ENCODE measurements around the gene DHRS7B.
"Not testable (repeated sequence)": the region's sequence is repeated elsewhere in the genome, so short reads cannot be mapped to it uniquely, and the experiment has no call there.

Gene DHRS7B, protein sequence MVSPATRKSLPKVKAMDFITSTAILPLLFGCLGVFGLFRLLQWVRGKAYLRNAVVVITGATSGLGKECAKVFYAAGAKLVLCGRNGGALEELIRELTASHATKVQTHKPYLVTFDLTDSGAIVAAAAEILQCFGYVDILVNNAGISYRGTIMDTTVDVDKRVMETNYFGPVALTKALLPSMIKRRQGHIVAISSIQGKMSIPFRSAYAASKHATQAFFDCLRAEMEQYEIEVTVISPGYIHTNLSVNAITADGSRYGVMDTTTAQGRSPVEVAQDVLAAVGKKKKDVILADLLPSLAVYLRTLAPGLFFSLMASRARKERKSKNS
- 4.0 to 19.5 (median 10.9) reads per million in 9 experiments for total RNA-seq

DNA sequence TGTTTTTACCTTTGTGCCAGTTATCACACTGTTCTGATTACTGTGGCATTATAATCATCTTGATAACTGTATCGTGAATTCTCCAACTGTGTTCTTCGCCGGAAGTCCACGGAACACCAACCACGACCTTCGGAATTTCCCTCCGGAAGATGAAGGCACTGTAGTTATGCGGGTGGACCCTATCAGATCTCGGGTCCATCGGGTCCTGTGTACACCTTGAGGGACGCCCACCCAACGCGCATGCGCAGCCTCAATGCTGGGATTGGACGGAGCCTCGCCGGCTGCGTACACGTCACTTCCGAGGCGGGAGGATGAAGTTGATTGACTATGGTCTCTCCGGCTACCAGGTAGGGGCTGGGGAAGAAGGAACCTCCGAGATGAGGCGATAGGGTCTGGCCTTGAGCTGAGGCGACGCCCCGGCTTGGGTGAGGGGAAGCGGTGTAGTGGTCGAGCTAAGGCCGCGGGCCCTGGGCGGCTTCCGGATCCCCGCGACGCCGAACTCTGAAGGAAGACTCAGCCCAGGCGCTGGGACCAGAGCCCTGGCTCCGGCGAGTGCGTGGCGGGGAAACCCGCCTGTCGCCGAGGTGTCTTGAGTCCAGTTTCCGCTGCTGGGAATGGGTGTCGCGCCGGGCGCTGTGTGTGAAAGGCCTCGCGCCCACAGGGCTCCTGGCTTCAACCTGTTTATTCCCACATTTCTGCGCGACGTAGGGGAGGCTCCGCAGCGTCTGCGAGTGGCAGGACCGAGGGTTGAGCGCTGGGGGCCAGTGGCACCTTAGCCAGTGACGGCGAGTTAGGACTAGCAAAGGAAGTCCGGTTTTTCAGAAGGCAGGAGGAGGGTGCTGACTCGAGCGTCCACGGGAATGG, at the start of gene DHRS7B:
TSS of gene DHRS7B (plus strand) at position 320 of the 864 bp plus-strand sequence. CDS start at position 328, 8 bp downstream.
- peak within 1 kb of the TSS; percentile 93 to 97 for H3K27ac Mint-ChIP-seq
- no peaks in the 10 kb centered on the region for H3K27me3 Mint-ChIP-seq
- H3K4me1 Mint-ChIP-seq (ENCODE audit: low read depth in 2 of 2) = peaks cover 19 to 24% of the 10 kb centered on the region in 2 donors
- H3K9me3 Mint-ChIP-seq = no peaks in the 10 kb centered on the region
- H3K36me3 Mint-ChIP-seq (ENCODE audit: insufficient read depth) = peaks cover 11% of the 10 kb centered on the region
- ATAC-seq (replicated peaks) (peak; percentile 88), DNase-seq (peak; percentile 93 to 95 (median 93))
- H3K4me3 Mint-ChIP-seq = peak within 1 kb of the TSS; percentile 86 to 94

DNA sequence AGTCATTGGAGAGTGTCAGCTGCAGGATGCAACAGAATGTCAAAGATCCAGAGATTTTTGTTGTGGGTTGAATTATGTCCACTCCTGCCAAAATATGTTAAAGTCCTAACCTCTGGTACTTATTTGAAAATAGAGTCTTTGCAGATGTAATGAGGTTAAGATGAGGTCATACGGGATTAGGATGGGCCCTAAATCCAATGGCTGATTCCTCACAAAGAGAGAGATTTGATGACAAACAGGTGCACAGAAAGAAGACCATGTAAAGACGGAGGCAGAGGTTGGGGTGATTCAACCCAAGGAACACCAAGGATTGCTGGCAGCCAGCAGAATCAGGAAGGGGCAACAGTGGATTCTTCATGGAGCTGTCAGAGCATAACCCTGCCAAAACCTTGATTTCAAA, 49.5 kb upstream of the DHRS7B start:
- Mint-ChIP-seq H3K4me3 (no peak overlapping the region), H3K27ac (no peak overlapping the region), H3K9me3 (no peaks in the 10 kb centered on the region), H3K36me3 (ENCODE audit: insufficient read depth) (no peaks in the 10 kb centered on the region), H3K27me3 (peaks cover 22 to 46% of the 10 kb centered on the region in 2 donors), H3K4me1 (ENCODE audit: low read depth in 2 of 2) (no peaks in the 10 kb centered on the region)
- ATAC-seq (replicated peaks) = no peak
- DNase-seq = no peak

DNA sequence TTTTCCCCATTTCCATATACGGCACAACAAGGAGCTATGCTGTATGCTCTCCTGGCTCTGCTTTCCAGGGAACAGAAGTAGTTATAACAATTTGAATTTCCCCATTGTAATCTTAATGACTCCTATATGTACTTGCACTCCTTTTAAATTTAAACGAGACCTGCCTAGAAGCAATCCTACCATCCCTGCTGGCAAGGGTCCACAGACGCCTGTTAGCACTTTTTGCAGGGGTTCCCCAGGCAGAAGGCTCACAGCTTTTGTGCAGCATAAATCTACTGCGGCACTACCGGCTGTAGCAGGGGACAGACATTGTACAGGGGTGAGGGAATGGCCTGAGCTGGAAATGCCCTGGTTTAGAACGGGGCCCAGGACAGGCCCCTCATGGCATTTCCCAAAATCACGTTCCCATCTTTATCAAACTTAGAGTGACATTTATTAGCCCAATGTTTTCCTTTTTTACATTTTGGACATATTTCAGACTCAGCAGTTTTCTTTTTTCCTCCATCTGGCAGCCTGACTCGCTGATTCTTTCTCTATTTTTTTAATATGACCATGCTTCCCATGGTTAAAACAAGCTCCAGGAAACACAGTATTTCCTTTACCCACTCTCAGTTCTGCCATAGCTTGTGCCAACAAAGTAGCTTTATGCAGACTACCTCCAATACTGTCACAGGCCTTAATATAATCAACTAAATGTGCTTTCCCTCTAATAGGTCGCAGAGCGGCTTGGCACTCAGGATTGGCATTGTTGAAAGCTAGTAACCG, 48.6 kb upstream of the DHRS7B start:
- ATAC-seq (replicated peaks) (no peak), DNase-seq (no peak)
- no peak overlapping the region for H3K4me3 Mint-ChIP-seq
- H3K9me3 Mint-ChIP-seq = no peaks in the 10 kb centered on the region
- no peaks in the 10 kb centered on the region for H3K36me3 Mint-ChIP-seq (ENCODE audit: insufficient read depth)
- H3K4me1 Mint-ChIP-seq (ENCODE audit: low read depth in 2 of 2) = no peaks in the 10 kb centered on the region
- H3K27me3 Mint-ChIP-seq = peaks cover 22 to 46% of the 10 kb centered on the region in 2 donors
- no peak overlapping the region for H3K27ac Mint-ChIP-seq

DNA sequence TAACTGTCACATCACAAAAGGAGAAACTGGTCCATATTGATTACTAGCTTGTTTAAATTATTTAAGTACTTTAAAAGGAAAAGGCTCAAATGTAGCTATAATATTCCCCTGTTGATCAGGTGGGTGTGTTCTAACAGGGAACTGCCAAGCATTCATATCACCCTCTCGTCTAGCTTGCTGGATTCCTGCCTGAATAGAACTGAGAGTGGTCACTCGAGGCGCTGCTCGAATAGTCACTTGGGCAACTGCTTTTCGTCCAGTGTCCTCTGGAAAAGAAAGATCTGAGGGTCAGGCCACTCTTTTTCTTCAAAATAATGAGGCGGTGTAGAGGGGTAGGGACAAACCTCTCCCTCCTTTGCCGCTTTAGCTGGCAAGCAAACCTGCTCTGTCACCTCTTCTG, 47.6 kb upstream of the DHRS7B start:
- no peaks in the 10 kb centered on the region for H3K9me3 Mint-ChIP-seq
- no peak overlapping the region for H3K27ac Mint-ChIP-seq
- H3K27me3 Mint-ChIP-seq = peaks cover 22 to 41% of the 10 kb centered on the region in 2 donors
- no peaks in the 10 kb centered on the region for H3K36me3 Mint-ChIP-seq (ENCODE audit: insufficient read depth)
- no peak for DNase-seq
- H3K4me1 Mint-ChIP-seq (ENCODE audit: low read depth in 2 of 2) = no peaks in the 10 kb centered on the region
- no peak overlapping the region for H3K4me3 Mint-ChIP-seq
- ATAC-seq (replicated peaks) = no peak

DNA sequence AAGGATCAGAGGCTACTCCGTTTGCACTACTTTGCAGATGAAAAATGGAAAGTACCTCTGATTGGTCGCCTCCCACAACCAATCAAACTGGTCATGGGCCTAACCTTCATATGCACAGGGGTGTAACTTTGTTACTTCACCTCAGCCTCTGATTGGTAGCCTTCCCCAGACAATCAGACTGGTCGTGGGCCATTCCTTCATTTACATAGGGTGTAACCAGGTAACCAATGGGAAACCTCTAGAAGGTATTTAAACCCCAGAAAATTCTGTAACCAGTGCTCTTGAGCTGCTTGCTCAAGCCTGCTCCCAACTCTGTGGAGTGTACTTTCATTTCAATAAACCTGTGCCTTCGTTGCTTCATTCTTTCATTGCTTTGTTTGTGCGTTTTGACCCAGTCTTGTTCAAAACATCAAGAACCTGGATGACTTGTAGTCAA, 44.7 kb upstream of the DHRS7B start:
- ATAC-seq (replicated peaks) (no peak), DNase-seq (no peak)
- peaks cover 35 to 43% of the 10 kb centered on the region in 2 donors for H3K27me3 Mint-ChIP-seq
- H3K4me1 Mint-ChIP-seq (ENCODE audit: low read depth in 2 of 2) = no peaks in the 10 kb centered on the region
- no peak overlapping the region for H3K4me3 Mint-ChIP-seq
- H3K27ac Mint-ChIP-seq = no peak overlapping the region
- H3K36me3 Mint-ChIP-seq (ENCODE audit: insufficient read depth) = no peaks in the 10 kb centered on the region
- no peaks in the 10 kb centered on the region for H3K9me3 Mint-ChIP-seq

DNA sequence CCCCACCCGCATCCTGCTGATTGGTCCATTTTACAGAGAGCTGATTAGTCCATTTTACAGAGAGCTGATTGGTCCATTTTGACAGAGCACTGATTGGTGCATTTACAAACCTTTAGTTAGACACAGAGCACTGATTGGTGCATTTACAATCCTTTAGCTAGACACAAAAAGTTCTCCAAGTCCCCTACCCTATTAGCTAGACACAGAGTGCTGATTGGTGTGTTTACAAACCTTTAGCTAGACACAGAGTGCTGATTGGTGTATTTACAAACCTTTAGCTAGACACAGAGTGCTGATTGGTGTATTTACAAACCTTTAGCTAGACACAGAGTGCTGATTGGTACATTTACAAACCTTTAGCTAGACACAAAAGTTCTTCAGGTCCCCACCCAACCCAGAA, 41.5 kb upstream of the DHRS7B start:
- not testable (repeated sequence) for H3K4me3 Mint-ChIP-seq; H3K27ac Mint-ChIP-seq; H3K36me3 Mint-ChIP-seq (ENCODE audit: insufficient read depth); ATAC-seq (replicated peaks); H3K9me3 Mint-ChIP-seq; H3K4me1 Mint-ChIP-seq (ENCODE audit: low read depth in 2 of 2); DNase-seq
- H3K27me3 Mint-ChIP-seq = peaks cover 14 to 17% of the 10 kb centered on the region in 2 donors

DNA sequence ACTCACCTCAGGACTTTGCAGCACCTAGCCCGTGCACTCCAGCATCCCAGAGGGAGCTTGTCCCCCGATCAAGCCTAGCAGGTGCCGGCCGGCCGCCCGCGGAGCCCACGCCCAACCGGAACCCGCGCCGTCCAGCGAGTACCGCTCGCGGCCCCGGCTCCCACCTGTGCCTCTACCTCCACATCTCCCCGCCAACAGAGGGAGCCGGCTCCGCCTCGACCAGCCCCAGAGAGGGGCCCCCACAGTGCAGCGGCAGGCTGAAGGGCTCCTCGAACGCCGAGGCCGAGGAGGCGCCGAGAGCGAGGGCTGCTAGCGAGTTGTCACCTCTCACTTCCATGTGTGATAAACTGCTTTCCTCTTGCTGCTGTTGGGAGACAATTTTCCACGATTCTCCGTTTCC, 41.1 kb upstream of the DHRS7B start:
- Mint-ChIP-seq H3K4me1 (ENCODE audit: low read depth in 2 of 2) (no peaks in the 10 kb centered on the region), H3K9me3 (no peaks in the 10 kb centered on the region), H3K27me3 (peaks cover 13 to 16% of the 10 kb centered on the region in 2 donors), H3K36me3 (ENCODE audit: insufficient read depth) (no peaks in the 10 kb centered on the region), H3K27ac (no peak overlapping the region), H3K4me3 (no peak overlapping the region)
- ATAC-seq (replicated peaks) = no peak
- DNase-seq = no peak

DNA sequence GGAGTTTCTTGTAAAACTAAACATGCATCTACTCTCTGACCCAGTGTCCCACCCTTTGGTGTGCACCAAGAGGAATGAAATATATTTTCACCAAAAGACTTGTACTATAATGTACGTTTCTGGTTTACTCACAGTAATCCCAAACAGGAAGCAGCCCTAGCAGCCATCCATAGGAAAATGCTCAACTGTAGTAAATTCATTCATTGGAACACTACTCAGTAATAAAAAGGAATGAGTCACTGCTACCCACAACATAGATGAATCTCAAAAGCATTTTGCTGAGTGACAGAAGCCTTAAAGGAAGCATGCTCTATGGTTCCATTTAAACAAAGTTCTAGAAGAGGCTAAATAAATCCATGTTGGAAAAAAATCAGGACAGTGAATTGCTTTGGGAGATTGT, 37.6 kb upstream of the DHRS7B start:
- peaks cover 13 to 16% of the 10 kb centered on the region in 2 donors for H3K27me3 Mint-ChIP-seq
- no peak overlapping the region for H3K4me3 Mint-ChIP-seq
- H3K9me3 Mint-ChIP-seq = no peaks in the 10 kb centered on the region
- H3K4me1 Mint-ChIP-seq (ENCODE audit: low read depth in 2 of 2) = no peaks in the 10 kb centered on the region
- DNase-seq = no peak
- peaks cover 2% of the 10 kb centered on the region for H3K36me3 Mint-ChIP-seq (ENCODE audit: insufficient read depth)
- no peak for ATAC-seq (replicated peaks)
- no peak overlapping the region for H3K27ac Mint-ChIP-seq

DNA sequence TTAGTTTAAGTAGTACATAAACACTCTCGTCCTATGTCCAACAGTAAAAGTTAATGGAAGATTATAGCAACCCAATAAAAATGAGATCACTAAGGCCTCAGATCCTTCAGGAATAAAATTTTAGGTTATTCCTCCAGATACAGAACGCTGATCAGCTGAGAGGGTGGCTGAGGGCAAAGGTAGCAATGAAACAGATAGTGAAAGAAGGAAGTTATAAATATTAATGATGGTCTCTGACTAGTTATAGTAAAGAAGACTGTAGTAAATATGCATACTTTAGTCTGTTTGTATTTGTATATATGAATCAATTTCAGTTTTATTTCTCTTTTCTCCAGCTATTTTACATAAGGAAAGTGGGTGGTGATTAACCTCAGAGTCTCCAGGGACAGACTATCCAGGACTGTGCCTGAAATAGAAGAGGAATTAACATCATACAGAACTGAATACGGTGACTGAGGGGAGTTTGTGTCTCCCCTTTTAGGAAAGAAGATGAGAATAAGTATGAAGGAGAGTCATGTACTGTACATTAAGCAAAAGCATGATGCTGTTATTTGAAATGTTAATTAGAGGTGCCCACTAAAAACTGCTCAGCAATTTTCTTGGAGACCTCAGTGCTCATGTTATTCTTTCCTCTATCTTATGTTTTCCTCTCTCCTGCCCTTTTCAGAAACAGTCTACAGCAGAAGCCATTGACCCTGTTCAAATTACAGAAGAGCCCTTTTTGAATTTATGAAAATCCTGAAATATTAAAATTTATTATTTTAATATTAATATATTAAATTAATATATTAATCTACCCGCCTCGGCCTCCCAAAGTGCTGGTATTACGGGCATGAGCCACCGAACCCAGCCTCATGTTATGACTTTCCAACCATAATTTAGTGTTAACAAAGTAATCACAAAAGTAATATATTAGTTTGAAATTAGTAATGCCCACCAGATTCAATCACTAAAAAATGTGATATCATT, 36.5 kb upstream of the DHRS7B start:
- Mint-ChIP-seq H3K27ac (no peak overlapping the region), H3K9me3 (no peaks in the 10 kb centered on the region), H3K36me3 (ENCODE audit: insufficient read depth) (peaks cover 2% of the 10 kb centered on the region), H3K27me3 (peaks cover 7 to 10% of the 10 kb centered on the region in 2 donors), H3K4me1 (ENCODE audit: low read depth in 2 of 2) (no peaks in the 10 kb centered on the region), H3K4me3 (no peak overlapping the region)
- no peak for DNase-seq
- ATAC-seq (replicated peaks) = no peak

DNA sequence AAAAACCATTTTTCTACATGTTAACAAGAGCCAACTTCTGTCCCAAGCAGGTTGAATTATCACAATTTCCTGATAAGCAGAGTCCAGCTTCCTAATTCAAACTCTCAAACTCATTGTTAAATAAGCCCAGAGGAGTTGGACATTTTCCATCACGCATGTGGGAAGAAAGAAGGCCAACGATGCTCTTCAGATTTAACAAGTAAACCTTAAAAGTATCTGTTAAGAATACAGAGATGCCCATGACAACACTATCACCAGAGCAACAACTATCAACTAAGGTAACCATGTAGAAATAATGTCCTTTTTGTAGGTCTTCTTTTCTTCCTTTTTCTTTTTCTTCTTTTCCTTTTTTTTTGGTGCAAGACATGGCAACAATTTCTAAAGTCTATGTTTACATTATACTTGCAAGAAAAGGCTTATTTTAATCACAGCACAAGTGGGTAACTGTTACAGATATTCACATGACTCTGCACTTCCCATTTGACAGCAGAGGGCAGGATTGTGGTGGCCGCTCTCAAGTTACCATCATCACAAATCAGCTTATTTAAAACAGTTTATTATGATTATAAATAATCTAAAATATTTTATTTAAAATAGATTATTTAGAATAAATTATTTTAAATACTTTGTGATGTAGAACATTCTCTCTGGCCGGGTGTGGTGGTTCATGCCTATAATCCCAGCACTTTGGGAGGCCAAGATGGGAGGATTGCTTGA, 35.7 kb upstream of the DHRS7B start:
- no peak overlapping the region for H3K27ac Mint-ChIP-seq
- no peak for ATAC-seq (replicated peaks)
- peaks cover 6% of the 10 kb centered on the region for H3K36me3 Mint-ChIP-seq (ENCODE audit: insufficient read depth)

DNA sequence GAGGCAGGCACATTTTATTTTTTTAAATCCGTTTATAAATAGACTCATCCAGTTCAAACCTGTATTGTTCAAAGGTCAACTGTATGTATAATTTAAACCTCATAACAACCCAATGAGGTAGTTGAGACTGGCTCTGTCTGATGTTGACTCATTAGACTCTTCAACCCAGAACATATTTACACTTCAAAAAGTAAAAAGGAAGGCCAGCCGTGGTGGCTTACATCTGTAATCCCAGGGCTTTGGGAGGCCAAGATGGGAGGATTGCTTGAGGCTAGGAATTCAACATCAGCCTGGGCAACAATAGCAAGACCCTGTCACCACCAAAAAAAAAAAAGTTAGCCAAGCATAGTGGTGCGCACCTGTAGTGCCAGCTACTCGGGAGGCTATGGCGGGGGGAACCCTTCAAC, 32.5 kb upstream of the DHRS7B start:
- H3K4me1 Mint-ChIP-seq (ENCODE audit: low read depth in 2 of 2) = peaks cover 6 to 7% of the 10 kb centered on the region in 2 donors

More for the DNA sequence above, 35.7 kb upstream of the DHRS7B start:
- Mint-ChIP-seq H3K27me3 (peaks cover 2% of the 10 kb centered on the region in 2 donors), H3K4me1 (ENCODE audit: low read depth in 2 of 2) (no peaks in the 10 kb centered on the region), H3K4me3 (no peak overlapping the region), H3K9me3 (no peaks in the 10 kb centered on the region)
- no peak for DNase-seq

DNA sequence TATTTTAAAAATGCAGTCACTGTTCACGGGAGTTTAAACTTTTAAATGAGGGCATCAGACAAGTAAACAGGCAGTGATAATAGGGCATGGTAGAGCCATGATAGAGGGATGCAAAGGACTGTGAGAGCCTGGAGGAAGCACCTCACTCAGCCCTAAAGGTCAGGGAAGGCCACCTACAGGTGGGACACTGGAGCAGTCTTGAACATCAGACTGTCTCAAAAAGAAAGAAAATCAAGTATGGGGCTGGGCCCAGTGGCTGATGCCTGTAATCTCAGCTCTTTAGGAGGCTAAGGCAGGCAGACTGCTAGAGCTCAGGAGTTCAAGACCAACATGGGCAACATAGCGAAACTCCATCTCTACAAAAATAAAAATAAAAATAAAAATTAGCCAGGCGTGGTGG, 31.0 kb upstream of the DHRS7B start:
- H3K9me3 Mint-ChIP-seq = no peaks in the 10 kb centered on the region
- DNase-seq (no peak), ATAC-seq (replicated peaks) (no peak)
- no peak overlapping the region for H3K27ac Mint-ChIP-seq
- peaks cover 0 to 5% of the 10 kb centered on the region in 2 donors for H3K27me3 Mint-ChIP-seq
- peaks cover 10 to 15% of the 10 kb centered on the region in 2 donors for H3K4me1 Mint-ChIP-seq (ENCODE audit: low read depth in 2 of 2)
- no peak overlapping the region for H3K4me3 Mint-ChIP-seq
- H3K36me3 Mint-ChIP-seq (ENCODE audit: insufficient read depth) = peaks cover 10% of the 10 kb centered on the region

More for the DNA sequence above, 32.5 kb upstream of the DHRS7B start:
- Mint-ChIP-seq H3K9me3 (no peaks in the 10 kb centered on the region), H3K27me3 (peaks cover 0 to 5% of the 10 kb centered on the region in 2 donors), H3K4me3 (no peak overlapping the region), H3K27ac (no peak overlapping the region), H3K36me3 (ENCODE audit: insufficient read depth) (peaks cover 10% of the 10 kb centered on the region)
- no peak for DNase-seq
- ATAC-seq (replicated peaks) = no peak

Data from effector memory CD8-positive, alpha-beta T cell (primary cell).